Measurements from ENCODE around the gene AFAP1. TPM values are rescaled to one million over a fixed set of nuclear protein-coding genes. Genes with fewer than 3 reads are reported as not detected.

Gene AFAP1
- total RNA-seq, 1 donor from 2014 or later: 55.6 TPM

DNA sequence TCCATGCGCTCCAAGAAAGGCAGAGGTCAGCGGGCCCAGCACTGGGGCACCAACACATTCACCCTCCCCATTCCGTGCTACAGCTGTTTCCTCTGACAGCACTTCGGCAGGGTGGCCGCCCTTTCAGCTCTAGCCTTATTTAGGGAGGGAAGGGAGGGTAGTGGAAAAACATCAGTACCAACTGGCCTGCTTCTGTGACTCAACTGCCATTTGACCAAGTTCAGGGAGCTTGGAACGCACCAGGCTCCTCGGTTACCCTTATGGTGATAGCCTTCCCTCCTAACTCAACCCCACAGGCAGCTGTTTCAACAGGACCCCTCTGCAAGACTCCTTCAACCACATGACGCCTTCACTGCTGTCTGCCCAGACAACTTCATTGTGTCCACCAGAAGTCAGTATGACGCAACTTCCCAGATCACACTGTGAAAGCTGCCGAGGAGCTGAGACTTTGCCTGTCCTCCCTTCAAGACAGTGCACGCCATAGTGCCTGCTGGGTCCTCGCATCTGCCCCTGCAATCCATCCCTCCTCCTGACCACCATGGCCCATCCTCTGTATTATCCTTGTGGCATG, 132.2 kb downstream of the AFAP1 start:
- no peak for DNase-seq (ENCODE audit: low read depth)
- Histone ChIP-seq H3K36me3 (ENCODE audit: control insufficient read depth, insufficient read depth, low read length) (peaks cover 3% of the 10 kb centered on the region), H3K27me3 (ENCODE audit: control insufficient read depth, insufficient read depth, low read length) (no peaks in the 10 kb centered on the region), H3K4me3 (ENCODE audit: low read depth, low read length) (no peak overlapping the region)
- TF ChIP-seq, protein P1, sequence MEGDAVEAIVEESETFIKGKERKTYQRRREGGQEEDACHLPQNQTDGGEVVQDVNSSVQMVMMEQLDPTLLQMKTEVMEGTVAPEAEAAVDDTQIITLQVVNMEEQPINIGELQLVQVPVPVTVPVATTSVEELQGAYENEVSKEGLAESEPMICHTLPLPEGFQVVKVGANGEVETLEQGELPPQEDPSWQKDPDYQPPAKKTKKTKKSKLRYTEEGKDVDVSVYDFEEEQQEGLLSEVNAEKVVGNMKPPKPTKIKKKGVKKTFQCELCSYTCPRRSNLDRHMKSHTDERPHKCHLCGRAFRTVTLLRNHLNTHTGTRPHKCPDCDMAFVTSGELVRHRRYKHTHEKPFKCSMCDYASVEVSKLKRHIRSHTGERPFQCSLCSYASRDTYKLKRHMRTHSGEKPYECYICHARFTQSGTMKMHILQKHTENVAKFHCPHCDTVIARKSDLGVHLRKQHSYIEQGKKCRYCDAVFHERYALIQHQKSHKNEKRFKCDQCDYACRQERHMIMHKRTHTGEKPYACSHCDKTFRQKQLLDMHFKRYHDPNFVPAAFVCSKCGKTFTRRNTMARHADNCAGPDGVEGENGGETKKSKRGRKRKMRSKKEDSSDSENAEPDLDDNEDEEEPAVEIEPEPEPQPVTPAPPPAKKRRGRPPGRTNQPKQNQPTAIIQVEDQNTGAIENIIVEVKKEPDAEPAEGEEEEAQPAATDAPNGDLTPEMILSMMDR (IDR thresholded peaks at IDR 0.05; ENCODE audit: insufficient read depth, low read length, poor library complexity, severe bottlenecking): no peak

DNA sequence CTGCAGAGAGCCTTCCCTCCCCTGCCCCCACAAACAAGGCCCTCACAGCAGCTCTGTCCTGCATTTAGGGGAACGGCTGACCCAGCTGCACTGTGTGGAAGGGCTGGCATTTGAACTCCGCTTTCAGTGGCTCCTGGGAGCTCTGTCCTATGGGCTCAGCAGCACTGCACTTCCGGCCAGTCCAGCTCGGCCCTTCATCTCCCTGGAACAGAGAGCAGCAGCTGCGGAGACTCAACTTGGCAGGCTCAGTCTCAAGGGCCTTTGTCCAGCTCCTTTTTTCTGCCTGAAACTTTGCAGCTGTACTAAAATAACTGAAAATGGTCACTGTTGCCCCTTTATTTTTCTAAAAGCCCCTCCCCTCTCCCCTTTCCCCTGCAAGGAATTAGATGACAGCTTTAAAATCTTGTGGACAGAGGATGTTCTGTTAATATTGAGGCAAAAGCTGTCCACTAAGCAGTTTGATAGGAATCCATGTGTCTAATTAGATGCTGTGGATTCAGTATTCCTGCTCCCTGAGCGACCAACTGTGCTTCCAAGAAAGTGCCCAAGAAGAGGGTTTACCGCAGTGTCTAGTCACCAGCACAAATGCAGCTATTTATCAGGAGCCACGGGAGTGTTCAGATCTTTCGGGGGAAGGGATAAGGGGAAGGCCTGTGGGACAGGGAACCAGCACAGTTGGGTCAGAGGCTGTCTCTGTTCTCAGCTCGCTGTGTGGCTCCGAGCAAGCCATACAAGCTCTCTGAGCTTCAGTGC, 133.1 kb downstream of the AFAP1 start:
- peaks cover 3% of the 10 kb centered on the region for H3K36me3 ChIP-seq (ENCODE audit: control insufficient read depth, insufficient read depth, low read length)
- H3K27me3 ChIP-seq (ENCODE audit: control insufficient read depth, insufficient read depth, low read length): no peaks in the 10 kb centered on the region
- no peak overlapping the region for H3K4me3 ChIP-seq (ENCODE audit: low read depth, low read length)
- TF ChIP-seq, protein P1 (IDR thresholded peaks at IDR 0.05; ENCODE audit: insufficient read depth, low read length, poor library complexity, severe bottlenecking): no peak
- no peak for DNase-seq (ENCODE audit: low read depth)

DNA sequence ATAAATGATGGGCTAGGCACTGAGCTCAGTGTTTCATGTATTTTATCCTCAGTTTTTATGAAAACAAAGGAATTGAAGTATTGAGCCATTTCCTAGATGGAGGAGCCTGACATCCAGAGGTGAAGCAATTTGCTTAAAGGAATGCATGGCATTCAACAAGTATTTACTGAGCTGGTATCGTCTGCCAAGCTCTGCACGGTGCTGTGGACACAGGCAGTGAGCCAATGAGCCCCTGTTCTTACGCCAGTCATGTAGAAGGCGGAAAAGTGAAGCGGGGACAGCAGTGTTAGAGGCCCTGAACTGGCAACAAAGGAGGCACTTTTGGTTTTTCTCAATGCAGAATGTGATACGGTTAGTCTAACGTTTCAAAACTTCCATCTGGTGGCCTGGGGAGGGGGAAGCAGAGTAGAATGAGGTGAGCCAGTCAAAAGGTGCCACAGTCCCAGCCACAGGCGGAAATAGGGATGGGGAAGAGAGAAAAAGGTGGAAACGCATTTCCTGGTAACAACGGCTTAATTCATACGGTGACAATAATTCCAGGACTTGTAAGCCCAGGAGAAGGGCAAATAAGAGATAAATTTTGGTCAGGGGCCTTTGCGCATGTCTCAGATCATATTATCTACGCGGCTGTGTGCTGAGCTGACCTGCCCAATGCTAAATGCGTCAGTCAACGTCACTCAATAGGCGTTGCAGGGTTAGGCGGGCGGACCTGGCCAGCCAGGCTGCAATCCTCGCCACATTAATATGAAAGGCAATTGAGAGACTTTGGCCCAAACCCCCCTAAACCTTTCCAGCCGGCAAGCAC, 133.9 kb downstream of the AFAP1 start:
- Histone ChIP-seq H3K36me3 (ENCODE audit: control insufficient read depth, insufficient read depth, low read length) (peaks cover 4% of the 10 kb centered on the region), H3K27me3 (ENCODE audit: control insufficient read depth, insufficient read depth, low read length) (no peaks in the 10 kb centered on the region), H3K4me3 (ENCODE audit: low read depth, low read length) (no peak overlapping the region)
- peak; percentile 88 for DNase-seq (ENCODE audit: low read depth)
- TF ChIP-seq, protein P1 (IDR thresholded peaks at IDR 0.05; ENCODE audit: insufficient read depth, low read length, poor library complexity, severe bottlenecking): no peak

DNA sequence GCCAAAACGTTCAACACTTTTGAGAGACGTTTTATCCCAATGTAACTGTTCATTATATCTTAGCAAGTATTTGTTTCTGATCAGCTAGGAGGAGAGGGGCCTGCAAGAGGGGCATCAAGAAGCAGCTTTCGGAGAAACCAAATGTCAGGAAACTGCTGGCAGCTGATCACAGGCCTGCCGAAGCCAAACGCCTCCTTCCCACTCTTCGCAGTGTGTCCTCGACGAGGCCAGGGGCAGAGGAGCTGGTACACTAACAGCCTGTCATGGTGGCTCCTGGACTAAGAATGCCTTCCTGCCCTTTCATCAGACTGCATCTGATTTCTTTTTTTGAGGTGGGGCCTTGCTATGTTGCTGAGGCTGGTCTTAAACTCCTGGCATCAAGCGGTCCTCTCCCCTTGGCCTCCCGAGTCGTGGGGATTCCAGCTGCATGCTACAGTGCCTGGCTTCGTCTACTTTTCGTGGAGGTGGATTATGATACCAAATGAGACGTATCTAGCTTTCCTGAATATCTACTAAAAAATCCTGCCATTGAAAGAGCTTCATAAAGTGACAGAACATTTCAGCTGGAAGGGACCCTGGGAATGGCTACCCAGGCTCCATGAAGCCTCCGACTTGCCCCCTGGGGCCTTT, 134.8 kb downstream of the AFAP1 start:
- TF ChIP-seq, protein P1 (IDR thresholded peaks at IDR 0.05; ENCODE audit: insufficient read depth, low read length, poor library complexity, severe bottlenecking): no peak
- H3K36me3 ChIP-seq (ENCODE audit: control insufficient read depth, insufficient read depth, low read length): peaks cover 5% of the 10 kb centered on the region
- H3K4me3 ChIP-seq (ENCODE audit: low read depth, low read length): no peak overlapping the region

DNA sequence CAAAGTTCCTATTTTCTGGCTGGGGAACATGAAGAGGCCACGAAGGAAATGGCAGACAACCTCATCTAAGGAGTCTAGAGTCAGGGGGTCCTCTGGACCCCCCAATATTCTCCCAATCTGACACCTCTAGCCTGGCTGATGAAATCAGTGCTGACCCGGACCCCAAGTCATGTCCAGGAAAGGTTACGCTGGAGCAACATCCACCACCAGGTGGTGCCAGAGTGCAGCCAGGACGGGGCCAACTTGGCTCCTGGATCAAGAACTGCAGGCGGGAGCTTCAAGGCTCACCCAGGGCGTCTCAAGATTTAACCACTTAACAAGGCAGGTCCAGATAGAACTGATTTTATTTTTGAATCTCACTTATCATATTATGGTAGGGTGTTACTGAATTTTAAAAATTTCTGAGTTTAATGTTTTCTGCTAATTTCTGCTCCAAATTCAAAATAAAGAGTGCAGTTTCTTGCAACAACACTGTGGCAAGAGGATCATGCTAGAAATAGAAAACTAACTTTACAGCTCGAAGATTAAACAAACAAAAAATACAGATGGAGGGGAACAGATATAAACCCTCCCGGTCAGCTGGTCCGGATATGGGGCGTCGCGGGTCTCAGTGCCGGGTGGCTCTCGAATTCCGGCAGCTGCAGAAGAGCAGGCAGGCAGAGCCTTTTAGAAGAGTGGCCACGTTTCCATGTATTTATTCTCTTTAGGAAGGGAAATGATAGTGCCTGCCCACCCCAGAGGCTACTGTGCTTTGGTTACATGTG, 135.5 kb downstream of the AFAP1 start:
- no peak for DNase-seq (ENCODE audit: low read depth)
- H3K27me3 ChIP-seq (ENCODE audit: control insufficient read depth, insufficient read depth, low read length): no peaks in the 10 kb centered on the region
- TF ChIP-seq, protein P1 (IDR thresholded peaks at IDR 0.05; ENCODE audit: insufficient read depth, low read length, poor library complexity, severe bottlenecking): peak; percentile 97
- H3K4me3 ChIP-seq (ENCODE audit: low read depth, low read length): no peak overlapping the region
- H3K36me3 ChIP-seq (ENCODE audit: control insufficient read depth, insufficient read depth, low read length): peaks cover 5% of the 10 kb centered on the region

More for the DNA sequence above, 134.8 kb downstream of the AFAP1 start:
- no peak for DNase-seq (ENCODE audit: low read depth)
- no peaks in the 10 kb centered on the region for H3K27me3 ChIP-seq (ENCODE audit: control insufficient read depth, insufficient read depth, low read length)

All from kidney epithelial cell (primary cell).